Jurkat, Clone E6-1 (cell line): Measurements from ENCODE around the gene PLA2G10.
A peak's percentile ranks its signal among the peaks of the same experiment; 100 is the strongest.

Experiments used
- DNase-seq: peaks from one replicate; pipeline ENCODE4 v3.0.0-alpha.2; 2011; ENCODE audit warnings: low read depth, low spot score
- H3K4me3 ChIP-seq: 2 replicates; pipeline ENCODE4 v1.5.1; 2011; ENCODE audit warnings: mild to moderate bottlenecking, low read length, control low read depth, moderate library complexity

PLA2G10 gene

DNA sequence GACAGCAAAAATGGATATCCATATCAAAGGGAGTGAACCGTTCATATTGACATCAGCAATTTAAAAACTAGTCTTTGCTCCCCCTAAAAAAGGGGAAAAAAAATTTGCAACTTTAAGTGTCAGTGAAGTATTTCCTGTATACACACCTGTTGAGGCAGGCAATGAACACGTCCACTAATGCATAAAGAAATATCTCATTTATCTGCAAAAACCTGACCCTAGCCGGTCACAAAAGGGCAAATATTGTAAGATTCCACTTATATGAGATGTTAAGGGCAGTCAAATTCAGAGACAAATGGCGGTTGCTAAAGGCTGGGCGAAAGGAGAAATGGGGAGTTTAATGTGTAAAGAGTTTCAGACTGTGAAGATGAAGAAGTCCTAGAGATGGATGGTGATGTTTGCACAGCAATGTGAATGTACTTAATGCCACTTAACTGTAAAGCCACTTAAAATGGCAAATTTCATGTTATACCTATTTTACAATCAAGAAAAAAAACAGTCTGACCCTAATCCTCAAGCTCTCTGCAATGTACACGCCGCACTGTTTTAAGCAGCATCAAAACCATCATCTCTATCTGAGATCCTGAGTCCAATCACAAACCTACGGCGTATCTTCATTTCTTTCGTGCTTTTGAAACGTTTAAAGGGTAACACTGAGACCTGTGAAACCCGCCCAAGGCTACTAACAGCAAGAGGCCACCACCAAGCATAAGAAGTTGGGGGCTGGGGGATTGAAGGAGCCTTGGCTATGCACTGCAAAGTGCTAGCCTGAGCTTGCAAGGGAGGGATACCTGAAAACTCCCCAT lies 65.1 kb downstream of the PLA2G10 start:
- peak overlapping the region; percentile 88 for H3K4me3 ChIP-seq
- no peak for DNase-seq

GRCh38 chr16:14627078-14627477 lies 67.0 kb downstream of the PLA2G10 start:
- DNase-seq: no peak
- no peak overlapping the region for H3K4me3 ChIP-seq
